SIG-M5 treated with dmso at 0.1 percent for 504 hours (cell line): Measurements from ENCODE around the gene BUD13.
A peak's percentile ranks its signal among the peaks of the same experiment; 100 is the strongest.

ENCODE experiments used
- DNase-seq: peaks from one replicate; lab custom pipeline; 2025; ENCODE audit not compliant: unreplicated experiment; lab: John Stamatoyannopoulos, UW

The BUD13 gene

DNA sequence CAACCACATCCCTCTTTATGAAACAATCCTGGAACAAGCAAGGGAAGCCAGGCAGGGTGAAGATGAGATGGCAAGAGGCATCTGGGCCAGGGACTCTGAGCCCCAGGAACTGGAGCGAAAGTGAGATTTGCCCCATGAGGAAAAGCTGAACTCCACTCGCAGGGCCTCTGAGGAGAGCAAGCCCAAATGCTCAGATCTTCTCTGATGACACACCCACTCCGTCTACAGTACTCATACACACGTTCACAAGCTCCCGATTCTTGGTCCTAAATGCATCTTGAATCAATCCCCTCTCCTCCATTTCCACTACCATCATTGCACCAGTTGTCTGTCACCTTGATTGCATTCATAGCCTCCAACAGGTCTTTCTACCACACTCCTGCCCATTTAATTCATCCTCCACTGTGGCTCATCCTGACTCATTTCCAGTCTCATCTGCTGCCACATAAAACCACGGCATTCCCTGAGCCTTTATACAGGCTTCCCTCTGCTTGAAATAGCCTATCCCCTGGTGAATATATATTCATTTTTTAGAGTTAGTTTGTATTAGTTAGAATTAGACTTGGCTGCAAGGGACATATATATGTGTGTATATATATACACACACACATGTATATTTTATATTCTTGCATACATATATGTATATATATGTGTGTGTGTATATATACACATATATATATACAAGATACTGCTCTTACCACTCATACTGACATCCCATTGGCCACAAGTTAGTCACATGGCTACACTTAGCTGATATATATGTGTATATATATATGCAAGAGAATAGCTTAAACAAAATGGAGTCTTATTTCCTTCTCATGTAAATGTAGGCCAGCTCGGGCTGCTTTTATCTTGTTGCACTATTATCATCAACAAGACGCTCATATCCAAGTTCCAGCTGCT lies 20.3 kb upstream of the BUD13 start:
- no peak for DNase-seq

DNA sequence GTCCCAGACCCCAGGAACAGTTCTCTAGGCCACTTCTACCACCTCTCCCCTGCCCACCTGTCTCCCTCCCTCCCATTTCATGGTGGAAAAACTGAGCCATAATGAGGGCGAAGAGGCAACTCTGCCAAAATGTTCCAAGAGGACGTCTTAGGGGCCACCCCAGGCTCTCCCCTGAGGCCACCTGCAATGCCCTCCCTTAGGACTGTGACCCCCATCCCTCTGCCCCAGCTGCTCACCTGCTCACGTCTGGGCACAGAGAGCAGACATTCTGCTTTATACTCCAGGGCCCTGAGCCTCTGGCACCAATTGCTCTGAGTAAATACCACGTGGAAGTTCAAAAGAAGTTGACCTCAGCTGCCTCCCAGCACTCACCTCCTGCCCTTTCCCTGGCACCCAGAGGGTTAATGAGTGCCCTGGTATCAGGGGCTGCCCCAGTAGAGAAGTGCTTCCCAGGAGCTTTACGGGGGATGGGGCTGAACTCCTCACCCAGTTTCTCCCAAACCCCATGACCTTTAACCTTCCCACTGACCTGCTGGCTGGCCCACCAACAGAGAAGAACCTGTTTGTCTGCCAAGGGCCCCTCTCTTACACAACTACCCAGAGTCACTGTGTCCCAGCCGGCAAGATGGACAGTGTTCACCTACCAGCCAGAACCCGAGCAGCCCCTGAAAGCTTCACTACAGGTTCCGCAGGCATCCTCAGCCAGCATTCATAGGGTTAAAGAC lies 19.5 kb upstream of the BUD13 start:
- no peak for DNase-seq

- no peak for DNase-seq
Measured at GRCh38 chr11:116791813-116792143, 19.0 kb upstream of the BUD13 start, which contains the start of gene APOA5. Gene APOA5 (minus strand): TSS chr11:116791879. CDS start chr11:116791860, 19 bp downstream.

DNA sequence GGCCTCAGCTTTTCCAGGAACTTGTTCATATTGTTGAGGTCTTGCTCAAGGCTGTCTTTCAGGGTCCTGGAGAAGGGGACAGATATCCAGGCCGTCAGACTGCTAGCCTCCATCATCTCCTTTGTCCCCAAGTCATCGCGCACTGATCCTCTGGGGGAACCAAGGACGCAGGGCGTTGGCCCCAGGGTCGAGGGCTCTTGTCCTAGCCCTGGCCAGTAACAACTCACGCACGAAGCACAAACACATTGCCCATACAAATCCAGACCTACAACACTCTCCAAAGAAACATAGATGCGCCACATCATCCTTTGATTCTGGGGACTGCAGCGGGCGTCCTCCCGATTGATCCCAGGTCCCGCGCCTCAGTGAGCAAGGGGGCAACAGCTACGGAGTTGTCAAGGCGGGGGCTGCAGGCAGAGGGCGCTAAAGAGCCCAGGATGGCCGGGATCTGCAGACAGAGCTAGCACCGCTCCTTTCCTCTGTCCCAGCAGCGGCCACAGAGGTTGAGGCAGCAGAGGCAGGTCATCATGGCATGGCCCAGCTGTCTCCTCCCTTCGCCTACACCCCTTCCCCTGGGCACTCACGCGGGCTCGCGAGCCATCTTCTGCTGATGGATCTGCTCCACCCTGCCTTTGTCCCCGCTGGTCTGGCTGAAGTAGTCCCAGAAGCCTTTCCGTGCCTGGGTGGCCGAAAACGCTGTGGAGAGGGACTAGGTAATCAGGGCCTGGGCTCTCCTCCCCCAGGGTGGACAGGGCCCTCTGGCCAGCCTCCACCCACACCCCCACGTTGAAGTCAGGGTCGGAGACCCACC lies 18.4 kb upstream of the BUD13 start:
- DNase-seq, result peak; percentile 16

DNA sequence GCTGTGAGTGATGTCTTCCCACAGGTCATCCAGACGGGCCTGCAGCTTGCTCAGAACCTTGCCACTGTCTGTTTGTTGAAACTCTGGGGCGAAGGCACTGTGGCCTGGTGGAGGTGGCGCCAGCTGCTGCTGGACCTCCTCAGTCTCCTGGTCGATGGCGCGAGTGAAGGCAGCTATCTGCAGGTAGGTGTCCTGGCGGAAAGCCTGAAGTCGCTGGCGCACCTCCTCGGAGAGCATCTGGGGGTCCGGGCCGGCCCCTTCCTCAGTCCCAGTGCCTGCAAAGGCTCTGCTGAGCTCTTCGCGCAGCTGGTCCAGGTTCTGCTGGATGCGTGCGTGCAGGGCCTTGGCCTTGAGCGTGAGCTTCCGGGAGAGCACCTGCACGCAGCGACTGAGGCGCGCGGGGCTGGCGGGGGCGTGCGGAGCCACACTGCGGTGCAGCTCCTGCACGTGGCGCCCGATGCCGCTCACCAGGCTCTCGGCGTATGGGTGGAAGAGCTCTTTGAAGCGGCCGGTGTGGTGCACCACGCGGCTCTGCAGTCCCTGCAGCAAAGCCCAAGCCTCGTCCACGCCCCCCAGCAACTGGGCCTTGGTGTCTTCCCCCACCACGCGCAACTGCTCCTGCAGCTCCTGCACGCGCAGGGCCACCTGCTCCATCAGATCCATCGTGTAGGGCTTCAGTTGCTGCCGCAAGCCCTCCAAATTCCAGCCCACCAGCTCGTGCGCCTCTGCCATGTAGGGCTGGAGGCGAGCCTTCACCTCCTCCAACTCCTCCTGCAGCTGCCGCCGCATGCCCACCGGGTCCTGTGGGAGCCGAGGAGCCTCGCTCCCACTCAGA lies 17.6 kb upstream of the BUD13 start:
- no peak for DNase-seq

GRCh38 chr11:116788975-116789374 lies 16.2 kb upstream of the BUD13 start:
- DNase-seq, result no peak

DNA sequence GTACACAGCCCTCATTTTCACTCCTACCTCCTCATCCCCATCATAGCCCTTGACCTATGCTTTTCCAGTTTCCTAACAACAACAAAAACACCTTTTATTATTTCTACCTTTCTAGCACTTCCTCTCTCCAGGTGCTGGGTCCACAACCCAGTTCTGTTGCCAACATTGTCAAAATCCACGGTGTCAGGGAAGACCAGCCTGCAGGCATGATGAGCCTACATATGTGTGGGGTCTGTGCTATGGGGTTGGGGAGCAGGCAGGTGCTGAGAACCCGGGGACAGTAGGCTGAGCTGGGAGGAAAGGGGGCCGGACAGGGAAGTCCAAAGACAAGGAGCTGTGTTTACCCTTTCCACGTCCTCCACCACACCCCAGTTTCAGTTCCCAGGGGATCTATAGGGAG lies 15.7 kb upstream of the BUD13 start:
- no peak for DNase-seq

DNA sequence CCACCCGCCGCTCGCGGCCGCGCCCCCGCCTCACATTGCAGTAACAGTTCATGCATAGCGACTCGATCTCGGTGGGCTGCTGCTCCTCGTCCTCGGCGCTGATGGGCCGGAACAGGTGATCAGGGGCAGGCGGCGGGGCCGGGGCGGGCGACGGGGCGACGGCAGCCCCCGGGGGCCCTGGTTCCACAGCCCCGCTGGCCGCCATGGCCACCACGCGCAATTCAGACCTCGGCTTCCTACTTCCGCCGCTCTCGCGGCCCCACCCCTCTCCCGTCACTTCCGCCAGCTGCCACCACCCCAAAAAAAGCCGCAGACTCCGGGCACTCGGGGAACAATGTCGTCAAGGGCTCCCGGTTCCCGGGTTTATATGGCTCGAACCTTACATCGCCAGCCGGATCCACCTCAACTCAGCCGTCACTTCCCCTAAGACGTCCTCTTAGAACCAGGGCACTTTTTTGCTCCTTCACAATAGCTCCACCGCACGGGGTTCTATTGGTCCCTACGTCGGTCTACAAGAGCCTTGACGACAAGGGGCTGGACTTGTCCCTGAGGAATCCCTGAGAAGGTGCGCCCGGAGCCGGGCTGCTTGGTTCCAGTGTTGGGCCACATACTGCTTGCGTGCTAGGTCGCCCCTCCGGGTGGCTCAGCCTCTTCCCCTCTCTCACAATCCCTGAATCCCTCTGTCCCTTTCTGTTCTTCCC lies 15.1 kb upstream of the BUD13 start, which contains the start of gene ZPR1:
Gene ZPR1, minus strand, starts transcription at position 238 of the 701 bp plus-strand sequence. Its CDS starts 33 bp downstream, at position 205.
- peak; percentile 65 for DNase-seq

DNA sequence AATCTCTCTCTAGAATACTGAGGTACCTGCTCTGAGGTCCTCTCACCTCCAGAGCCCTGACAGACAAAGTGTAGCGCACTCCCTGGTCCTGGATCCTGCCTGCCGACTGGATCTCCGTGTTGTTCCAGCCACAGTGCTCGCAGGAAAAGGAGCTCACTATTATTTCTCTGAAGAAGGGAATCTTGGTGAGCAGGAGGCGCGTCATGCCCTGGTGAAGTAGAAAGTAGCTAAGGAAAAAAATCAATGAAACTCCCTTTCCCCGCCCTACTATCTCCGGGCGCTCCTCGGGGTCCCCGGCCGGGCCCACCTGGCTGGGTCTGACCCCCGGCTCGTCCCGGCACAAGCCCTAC lies 14.6 kb upstream of the BUD13 start:
- no peak for DNase-seq

DNA sequence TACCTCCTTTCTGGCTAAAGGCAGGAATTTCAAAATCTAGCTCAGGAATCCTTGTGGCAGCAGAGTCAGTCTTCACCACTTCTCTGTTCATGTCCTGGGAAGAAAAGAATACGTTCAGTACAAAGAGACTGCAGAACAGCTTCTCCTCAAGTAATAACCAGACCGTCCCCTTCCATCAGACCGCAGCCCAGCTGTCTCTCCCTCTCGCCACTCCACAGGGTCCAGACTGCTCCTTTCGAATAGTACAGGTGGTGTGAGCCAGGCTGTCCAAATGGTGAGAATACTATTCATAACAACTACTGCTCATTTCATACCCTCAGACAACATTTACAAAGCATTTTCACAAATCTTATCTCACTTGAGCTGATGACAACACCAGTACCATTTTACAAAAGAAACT lies 14.2 kb upstream of the BUD13 start:
- DNase-seq, result no peak

GRCh38 chr11:116786326-116786725 lies 13.5 kb upstream of the BUD13 start:
- no peak for DNase-seq

DNA sequence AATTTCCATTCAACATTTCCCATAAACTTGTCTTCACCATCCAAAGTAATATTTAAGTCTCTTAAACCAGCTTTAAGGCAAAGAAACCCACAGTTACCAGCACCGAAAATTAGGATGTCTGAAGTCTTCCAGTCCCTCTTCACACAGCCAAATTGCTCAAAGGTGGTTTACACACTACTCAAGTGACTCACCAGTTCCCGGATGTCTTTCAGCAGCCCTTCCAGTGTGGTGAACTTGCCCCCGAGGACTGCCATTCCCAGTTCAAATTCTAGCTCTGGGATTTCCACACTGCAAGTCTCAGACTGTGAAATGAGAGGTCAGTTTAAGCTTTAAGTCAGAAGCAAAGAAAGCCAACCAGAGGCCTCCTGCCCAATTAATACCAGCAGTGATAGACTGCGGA lies 9.9 kb upstream of the BUD13 start:
- DNase-seq, result no peak

DNA sequence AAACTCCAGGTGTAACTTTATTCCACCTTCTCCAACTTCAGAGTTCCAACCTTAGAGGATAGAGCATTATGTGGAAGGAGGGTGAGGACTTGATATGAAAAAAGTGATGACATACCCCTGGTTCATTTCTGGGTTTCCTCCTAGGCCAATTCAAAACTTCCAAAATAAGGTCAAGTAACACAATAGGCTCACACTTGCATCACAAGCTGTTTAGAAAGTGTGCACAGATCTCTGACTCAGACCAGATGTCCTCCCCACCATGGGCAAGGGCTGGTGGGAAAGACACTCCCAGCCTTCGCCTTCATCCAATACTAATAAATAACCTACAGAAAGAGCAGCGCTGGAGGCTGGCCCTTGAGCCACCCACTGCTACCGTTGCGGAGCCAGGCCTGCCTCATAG lies 5.8 kb upstream of the BUD13 start:
- DNase-seq, result no peak

DNA sequence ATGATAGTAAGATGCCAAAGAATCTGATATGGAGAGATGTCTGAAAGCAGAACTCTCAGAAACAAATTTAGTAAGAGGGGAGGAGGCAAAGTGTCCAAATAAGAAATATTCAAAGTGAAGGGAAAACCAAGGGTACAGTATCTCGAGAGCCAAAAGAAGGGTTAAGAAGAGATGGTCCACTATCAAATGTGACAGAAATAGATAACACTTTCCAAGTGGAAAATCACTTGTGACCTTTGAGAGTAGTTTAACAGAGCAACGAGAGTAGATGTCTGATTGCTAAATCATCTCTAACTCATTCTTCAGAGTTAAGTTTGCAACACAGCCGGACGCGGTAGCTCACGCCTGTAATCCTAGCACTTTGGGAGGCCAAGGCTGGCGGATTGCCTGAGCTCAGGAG lies 4.3 kb upstream of the BUD13 start:
- DNase-seq, result no peak

- DNase-seq, result no peak
Measured at GRCh38 chr11:116776522-116776984, 3.8 kb upstream of the BUD13 start.

DNA sequence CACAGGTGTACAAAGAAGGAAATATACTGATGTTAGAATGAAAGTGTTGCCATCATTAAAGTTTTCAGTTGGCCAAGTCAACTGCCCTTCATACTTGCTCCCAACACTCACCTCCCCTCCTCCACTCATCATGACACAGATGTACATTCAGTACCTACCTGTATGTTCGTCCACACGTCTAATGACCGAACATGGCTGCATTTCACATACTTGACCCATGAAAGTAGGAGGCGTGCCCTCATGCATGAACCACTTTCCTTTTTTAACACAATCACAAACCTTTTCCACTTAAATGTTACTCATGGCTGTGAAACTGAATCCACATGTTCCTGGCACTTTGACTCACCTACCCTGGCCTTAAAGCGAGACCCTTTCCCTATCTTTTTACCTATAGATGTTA lies 3.2 kb upstream of the BUD13 start:
- DNase-seq, result no peak

- no peak for DNase-seq
Measured at GRCh38 chr11:116774661-116775060, 1.9 kb upstream of the BUD13 start.

DNA sequence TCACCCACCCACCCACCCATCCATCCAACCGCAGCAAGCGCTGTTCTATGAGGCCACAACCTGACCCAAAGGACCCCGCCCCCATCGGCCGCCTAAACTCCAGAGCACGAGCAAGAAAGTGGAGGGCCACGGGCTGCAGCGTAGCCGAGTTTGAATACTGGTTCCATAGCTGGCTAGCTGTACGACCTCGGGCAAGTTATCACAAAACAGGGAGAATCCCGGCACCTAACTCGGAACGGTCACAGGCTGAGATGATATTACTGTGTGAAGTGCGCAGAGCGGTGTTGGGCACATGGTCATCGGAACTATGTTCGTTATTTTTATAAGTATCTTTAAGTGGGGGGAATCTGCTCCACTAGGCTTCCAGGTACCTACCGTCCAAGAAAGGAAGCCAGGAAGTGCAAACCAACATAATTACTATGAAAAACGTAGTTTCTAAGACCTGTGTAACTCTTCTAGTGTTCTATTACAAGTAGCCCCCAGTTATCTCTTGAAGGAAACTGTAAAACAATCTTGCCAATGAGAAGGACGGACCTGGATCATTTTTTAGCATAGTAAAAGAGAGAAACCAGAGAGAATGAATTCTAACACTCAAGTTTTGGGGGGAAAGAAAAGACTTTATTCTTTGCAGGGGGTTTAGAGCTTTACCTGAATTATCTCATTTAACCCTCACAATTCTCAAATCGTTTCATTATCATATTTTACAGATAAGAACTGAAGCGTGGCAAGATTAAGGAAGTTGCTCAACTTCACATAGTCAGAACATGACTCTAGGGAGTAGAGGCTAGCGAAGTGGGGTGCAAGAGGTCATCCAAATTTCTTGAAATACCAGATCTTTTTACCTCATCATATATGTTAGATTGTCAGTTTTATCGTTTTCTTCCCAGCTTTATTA lies 663 bp upstream of the BUD13 start:
- DNase-seq, result peak; percentile 75

DNA sequence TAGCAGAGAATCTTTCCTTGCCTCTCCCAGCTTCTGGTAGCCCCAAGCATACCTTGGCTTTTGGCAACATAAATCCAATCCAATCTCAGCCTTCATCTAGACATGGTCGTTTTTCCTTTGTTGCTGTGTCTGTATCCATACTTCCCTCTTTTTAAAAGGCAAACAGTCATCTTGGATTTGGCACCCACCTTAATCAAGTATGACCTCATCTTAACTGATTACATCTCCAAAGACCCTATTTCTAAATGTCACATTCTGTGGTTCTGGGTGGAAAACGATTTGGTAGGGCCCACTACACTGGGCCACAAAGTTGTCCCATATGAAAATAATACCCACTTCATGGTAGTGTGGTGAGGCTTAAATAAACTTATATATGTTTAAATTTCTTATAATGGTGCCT lies 852 bp downstream of the BUD13 start:
- DNase-seq, result no peak
